Left forelimb (tissue), 1 donor: ENCODE measurements around the gene PDE6D.

Experiments
- DNase-seq: peaks from one replicate; pipeline ENCODE4 v3.0.0-alpha.2; 2018; ENCODE audit warnings: low spot score

The PDE6D gene

GRCh38 chr2:231682603-231683291 is 98.3 kb downstream of the PDE6D start:
- no peak for DNase-seq
